CD4-positive, alpha-beta T cell treated with Interferon gamma for 1 hour (primary cell): ENCODE results near the gene MGARP.
"Not testable (repeated sequence)": the region's sequence is repeated elsewhere in the genome, so short reads cannot be mapped to it uniquely, and the experiment has no call there.

Experiments used
- DNase-seq: peaks from one replicate; pipeline ENCODE4 v3.0.0-alpha.2; 2020

MGARP gene

GRCh38 chr4:139295206-139295941 lies 15.3 kb upstream of the MGARP start:
- peak; percentile 92 for DNase-seq

- DNase-seq: no peak
Observed at GRCh38 chr4:139286186-139286698, 6.2 kb upstream of the MGARP start.

GRCh38 chr4:139282721-139283075 lies 2.7 kb upstream of the MGARP start:
- DNase-seq: no peak

- DNase-seq: no peak
Observed at GRCh38 chr4:139282065-139282720, 2.2 kb upstream of the MGARP start.

DNA sequence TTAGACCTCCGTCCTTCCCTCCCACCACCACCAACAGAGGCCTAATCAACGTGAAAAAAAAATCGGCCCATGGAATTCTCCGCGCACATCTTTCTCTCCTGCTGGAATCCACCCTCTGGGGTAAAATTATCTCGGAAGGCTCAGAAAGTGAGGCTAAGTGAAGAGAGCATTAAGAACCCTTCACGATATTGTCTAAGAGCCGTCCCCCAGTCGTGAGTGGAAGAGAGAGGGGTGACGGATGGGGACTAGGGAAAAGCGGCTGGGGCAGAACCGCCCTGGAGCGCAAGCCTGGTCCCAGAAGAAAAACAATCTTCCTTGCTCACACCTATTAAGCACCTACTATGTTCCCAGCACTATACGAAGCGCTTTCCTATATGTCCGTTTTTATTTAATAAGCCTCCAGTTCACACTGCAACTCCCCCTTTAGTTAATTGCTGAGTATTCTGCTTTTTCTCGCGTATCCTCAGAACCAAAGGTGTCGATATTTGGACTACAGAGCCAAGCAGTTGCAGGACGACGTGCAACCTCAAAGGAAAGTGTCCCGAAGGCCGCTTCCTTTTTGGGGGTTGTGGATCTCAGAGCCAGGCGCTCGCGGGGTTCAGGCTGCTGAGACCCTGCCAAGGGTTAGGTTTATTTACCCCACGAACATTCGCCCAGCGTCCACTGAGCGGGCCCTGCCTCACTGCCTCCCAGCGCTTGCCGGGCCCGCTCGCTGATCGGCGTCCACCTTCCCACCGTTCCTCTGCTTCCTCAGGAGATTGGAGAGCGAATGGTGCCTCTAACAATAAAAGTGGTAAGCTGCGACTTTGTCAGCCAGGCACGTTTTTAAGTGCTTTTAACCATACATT lies 889 bp downstream of the MGARP start:
- no peak for DNase-seq

- DNase-seq: no peak
Observed at GRCh38 chr4:139278485-139278884, 1.5 kb downstream of the MGARP start.

DNA sequence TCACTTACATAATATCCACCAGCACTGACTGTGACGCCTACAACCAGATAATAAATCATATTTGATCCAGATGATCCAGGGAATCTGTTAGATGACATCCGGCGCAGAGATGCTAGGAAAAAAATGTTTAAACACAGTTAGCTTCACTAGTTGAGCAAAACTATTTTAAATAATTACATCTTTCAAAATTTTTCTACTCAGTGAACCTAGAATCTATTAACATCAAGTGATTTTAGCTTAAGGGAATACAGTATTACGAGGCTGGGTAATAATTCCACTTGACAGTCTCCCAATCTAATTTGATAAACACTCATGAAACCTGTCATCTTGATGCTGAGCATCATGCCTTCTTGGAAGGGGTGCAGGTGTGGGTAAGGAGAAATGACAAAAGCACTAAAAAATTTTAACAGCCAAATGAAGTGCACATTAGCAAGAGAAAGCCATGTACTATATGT lies 4.7 kb downstream of the MGARP start:
- DNase-seq: no peak

GRCh38 chr4:139274790-139275189 lies 5.2 kb downstream of the MGARP start:
- DNase-seq: no peak

GRCh38 chr4:139273835-139274234 lies 6.2 kb downstream of the MGARP start:
- no peak for DNase-seq

- DNase-seq: no peak
Observed at GRCh38 chr4:139267301-139267700, 12.7 kb downstream of the MGARP start.

DNA sequence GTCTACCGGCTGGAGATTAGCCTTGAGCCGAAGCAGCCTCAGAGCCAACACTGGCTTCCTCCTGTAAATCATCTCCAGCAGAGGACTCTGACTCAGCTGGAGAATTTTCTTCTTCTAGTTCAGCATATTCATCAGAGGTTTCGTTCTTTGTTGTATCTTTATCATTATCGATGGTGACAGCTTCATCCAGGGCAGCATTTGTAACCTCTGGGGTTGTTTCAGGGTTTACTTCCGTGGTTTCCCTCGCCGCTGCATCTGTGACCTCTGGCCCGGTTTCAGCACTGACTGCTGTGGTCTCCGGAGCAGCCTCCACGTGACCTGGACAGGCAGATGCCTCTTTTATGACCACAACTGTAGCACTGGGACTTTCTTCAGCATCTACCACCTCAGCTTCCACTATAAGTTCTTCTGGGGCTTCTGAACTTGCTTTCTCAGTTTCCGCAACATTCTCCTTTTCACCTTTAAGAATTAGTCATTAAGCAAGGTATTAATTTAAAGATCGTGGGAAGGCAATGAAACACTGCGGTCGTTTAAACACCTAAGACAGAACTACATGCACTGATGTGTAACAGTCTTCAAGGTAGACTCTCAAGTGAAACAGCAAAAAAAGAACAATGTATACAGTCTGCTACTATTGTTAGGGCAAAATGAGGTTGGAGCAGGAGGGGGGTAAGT lies 13.3 kb downstream of the MGARP start:
- peak; percentile 68 for DNase-seq

- DNase-seq: no peak
Observed at GRCh38 chr4:139266208-139266582, 13.8 kb downstream of the MGARP start.

DNA sequence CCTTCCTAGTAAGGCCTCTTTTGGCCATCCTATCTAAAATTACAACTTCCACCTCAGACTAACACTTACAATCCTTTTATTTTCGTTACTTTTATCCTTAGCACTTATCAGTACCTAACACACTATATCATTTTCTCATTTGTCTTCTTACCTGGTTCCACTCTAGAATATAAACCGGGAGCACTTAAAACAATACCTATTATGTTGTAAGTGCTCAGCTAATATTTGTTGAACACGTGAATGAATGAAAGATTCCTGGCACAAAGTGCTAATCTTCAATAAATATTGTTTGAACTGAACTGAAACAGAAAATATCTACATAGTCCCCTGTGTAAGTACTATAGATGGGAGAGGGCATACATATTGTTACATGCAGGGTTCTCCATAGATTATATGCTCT lies 14.4 kb downstream of the MGARP start:
- no peak for DNase-seq

DNA sequence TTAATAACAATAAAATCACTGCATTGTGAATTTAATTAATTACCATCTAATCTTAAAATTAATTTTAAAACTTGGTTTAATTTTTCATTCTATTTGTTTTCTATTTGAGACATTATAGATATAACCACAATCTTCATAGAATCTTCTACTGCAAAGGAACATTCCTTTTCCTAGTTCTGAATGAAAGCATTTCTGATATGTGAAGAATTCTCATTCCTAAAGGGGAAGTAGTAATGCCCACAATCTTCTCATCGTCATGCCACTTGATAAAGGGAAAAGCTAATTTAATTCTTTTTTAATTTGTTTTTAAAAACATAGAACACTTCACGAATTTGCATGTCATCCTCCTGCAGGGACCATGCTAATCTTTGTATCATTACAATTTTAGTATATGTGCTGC lies 23.7 kb downstream of the MGARP start:
- no peak for DNase-seq

DNA sequence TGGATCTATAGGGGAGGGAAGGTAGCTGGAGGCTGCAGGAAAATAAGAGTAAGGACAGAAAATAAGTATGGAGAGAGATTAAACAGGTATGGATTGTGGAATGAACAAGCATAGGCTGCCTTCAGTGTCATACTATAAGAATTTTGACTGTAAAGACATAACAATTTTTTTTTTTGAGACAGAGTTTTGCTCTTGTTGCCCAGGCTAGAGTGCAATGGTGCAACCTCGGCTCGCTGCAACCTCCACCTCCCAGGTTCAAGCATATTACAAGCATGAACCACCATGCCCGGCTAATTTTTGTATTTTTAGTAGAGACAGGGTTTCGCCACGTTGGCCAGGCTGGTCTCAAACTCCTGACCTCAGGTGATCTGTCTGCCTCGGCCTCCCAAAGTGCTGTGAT lies 24.4 kb downstream of the MGARP start:
- DNase-seq: not testable (repeated sequence)

DNA sequence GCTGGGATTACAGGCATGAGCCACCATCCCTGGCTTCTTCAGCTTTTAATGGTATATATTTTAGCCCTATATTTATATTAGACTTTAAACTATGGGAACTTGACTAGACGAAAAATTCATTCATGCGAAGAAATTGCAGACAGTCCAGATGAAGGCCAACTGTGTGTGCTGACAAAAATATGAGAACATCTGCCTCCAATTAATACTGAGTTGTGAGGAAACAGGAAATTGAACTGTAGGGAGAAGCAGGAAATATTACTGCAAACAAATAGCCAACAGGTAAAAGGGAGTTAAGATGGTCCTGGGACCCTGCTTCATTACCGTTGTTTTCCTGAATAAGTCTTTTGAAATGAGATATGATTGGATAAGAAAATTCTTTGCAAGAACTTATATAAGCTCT lies 26.3 kb downstream of the MGARP start:
- no peak for DNase-seq

DNA sequence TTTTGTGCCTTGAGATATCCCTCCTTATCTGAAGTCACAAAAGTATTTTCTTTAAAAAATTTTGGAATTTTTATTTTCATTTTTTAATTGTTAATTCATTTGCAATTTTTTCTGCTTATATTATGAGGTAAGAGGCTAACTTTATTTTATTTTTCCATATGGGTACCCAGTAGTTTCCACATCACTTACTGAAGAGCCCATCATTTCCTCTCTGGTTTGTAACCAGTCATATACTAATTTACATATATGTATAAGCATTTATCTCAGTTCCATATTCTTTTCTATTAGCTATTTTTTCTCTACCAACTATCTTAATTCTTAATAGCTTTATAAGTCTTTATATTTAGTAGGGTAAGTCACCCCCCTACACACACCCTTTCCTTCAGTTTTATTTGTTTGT lies 27.0 kb downstream of the MGARP start:
- DNase-seq: no peak

DNA sequence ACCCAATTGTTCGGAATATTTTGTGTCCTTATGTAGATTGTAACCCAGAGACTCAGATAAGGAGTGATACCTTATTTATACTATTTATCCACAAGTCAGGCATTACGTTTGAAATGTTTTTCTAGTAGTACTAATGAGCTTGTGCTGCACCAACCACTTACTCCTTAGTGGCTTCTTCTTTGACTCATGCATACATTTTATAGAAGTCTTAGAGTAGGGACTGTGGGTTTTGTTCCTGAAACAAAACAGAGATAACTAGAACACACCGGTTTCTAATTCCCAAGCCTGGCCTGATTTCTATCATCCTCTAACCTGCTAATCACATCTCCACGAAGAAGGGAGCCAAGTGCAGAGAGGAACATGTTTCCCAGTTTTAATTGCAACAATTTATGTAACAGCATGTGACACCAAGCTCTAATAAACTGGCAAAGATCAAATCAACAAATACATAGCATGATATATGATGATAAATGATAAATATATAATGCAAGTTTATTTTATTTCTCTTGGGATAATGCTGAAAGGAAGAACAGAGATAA lies 32.3 kb downstream of the MGARP start:
- DNase-seq: no peak

DNA sequence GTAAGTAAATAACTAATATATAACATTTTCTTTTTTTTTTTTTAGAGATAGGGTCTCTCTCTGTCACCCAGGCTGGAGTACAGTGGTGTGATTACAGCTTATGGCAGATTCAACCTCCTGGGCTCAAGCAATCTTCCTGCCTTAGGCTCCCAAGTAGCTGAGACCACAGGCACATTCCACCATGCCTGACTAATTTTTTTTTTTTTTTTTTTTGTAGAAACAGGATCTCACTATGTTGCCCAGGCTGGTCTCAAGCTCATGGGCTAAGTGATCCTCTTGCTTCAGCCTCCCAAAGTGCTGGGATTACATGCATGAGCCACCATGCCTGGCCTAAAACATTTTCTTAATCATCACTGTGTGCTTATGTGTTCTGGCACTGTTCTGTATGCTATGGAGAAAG lies 32.8 kb downstream of the MGARP start:
- no peak for DNase-seq

GRCh38 chr4:139246166-139246565 lies 33.9 kb downstream of the MGARP start:
- DNase-seq: no peak

DNA sequence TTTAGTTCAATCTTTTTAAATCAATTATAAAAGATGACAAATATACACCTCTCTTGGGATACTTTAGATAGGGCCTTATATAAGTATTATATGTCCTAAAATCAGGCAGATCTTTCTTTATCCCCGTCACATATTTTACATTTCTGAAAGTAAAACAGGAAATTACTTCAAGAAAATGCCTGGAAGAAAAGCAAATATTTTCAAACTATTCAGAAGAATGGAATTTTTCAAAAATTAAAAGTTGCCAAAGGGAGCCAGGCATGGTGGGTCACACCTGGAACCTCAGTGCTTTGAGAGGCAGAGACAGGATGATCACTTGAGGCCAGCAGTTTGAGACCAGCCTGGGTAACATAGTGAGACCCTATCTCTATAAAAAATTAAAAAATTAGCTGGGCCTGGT lies 34.4 kb downstream of the MGARP start:
- DNase-seq: no peak

- DNase-seq: no peak
Observed at GRCh38 chr4:139243448-139244365, 36.3 kb downstream of the MGARP start.
